Ishikawa (cell line): Measurements from ENCODE around the gene CALHM1.

Experiments used
- CEBPB ChIP-seq: IDR thresholded peaks from 2 replicates; pipeline ENCODE4 v1.6.1; 2012
- CREB1 ChIP-seq: IDR thresholded peaks from 2 replicates; pipeline ENCODE4 v1.6.1; 2012; ENCODE audit warnings: low read depth
- EGR1 ChIP-seq: IDR thresholded peaks from 2 replicates; pipeline ENCODE4 v1.6.1; 2012
- EP300 ChIP-seq: IDR thresholded peaks from 2 replicates; pipeline ENCODE4 v1.6.1; 2012; ENCODE audit warnings: borderline replicate concordance
- FOXM1 ChIP-seq: IDR thresholded peaks from 2 replicates; pipeline ENCODE4 v1.6.1; 2012; ENCODE audit warnings: low read depth, borderline replicate concordance
- NFIC ChIP-seq: IDR thresholded peaks from 2 replicates; pipeline ENCODE4 v1.6.1; 2012
- RAD21 ChIP-seq: IDR thresholded peaks from 2 replicates; pipeline ENCODE4 v1.6.1; 2012; ENCODE audit warnings: low read depth
- REST ChIP-seq: IDR thresholded peaks from 2 replicates; pipeline ENCODE4 v1.6.1; 2012; ENCODE audit warnings: low read depth, mild to moderate bottlenecking
- TAF1 ChIP-seq: IDR thresholded peaks from 2 replicates; pipeline ENCODE4 v1.6.1; 2012; ENCODE audit warnings: low read depth, mild to moderate bottlenecking
- TCF12 ChIP-seq: IDR thresholded peaks from 2 replicates; pipeline ENCODE4 v1.6.1; 2012; ENCODE audit warnings: low read depth
- TEAD4 ChIP-seq: IDR thresholded peaks from 2 replicates; pipeline ENCODE4 v1.6.1; 2012
- YY1 ChIP-seq: IDR thresholded peaks from 2 replicates; pipeline ENCODE4 v1.6.1; 2012; ENCODE audit warnings: low read depth
- ZBTB7A ChIP-seq: IDR thresholded peaks from 2 replicates; pipeline ENCODE4 v1.6.1; 2012; ENCODE audit warnings: low read depth
- TF ChIP-seq, protein P1 (sequence below): IDR thresholded peaks from 2 replicates; pipeline ENCODE4 v1.6.1; 2012
- TF ChIP-seq, protein P2 (sequence below): IDR thresholded peaks from 2 replicates; pipeline ENCODE4 v1.6.1; 2012

Gene CALHM1

GRCh38 chr10:103491729-103492364 is 33.1 kb upstream of the CALHM1 start:
- no peak for TF ChIP-seq REST
- TF ChIP-seq CEBPB, result no peak
- peak; percentile 46; the same call in 1 of the 2 replicates for TF ChIP-seq TEAD4
- TF ChIP-seq EGR1, result 0 out of 2 replicates have a peak, but pooled peaks have one; percentile 24
- TF ChIP-seq, protein P1, sequence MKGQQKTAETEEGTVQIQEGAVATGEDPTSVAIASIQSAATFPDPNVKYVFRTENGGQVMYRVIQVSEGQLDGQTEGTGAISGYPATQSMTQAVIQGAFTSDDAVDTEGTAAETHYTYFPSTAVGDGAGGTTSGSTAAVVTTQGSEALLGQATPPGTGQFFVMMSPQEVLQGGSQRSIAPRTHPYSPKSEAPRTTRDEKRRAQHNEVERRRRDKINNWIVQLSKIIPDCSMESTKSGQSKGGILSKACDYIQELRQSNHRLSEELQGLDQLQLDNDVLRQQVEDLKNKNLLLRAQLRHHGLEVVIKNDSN, result peak; percentile 63

GRCh38 chr10:103490986-103491314 is 32.2 kb upstream of the CALHM1 start:
- TF ChIP-seq REST, result no peak
- no peak for TF ChIP-seq RAD21
- no peak for TF ChIP-seq ZBTB7A
- TF ChIP-seq EP300, result no peak
- no peak for TF ChIP-seq EGR1
- TF ChIP-seq YY1, result no peak
- TF ChIP-seq FOXM1, result no peak
- TF ChIP-seq TAF1, result no peak
- no peak for TF ChIP-seq CEBPB
- TF ChIP-seq TEAD4, result no peak
- no peak for TF ChIP-seq NFIC

GRCh38 chr10:103487410-103487708 is 28.7 kb upstream of the CALHM1 start:
- TF ChIP-seq ZBTB7A (no peak), TCF12 (no peak), EP300 (no peak), FOXM1 (no peak)
- TF ChIP-seq, protein P2, sequence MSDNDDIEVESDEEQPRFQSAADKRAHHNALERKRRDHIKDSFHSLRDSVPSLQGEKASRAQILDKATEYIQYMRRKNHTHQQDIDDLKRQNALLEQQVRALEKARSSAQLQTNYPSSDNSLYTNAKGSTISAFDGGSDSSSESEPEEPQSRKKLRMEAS, result no peak

- peak; percentile 58 for TF ChIP-seq RAD21
- no peak for TF ChIP-seq YY1
Observed at GRCh38 chr10:103481974-103482531, 23.4 kb upstream of the CALHM1 start.

- TF ChIP-seq, protein P2, result no peak
- no peak for TF ChIP-seq CEBPB
- TF ChIP-seq TAF1, result no peak
- no peak for TF ChIP-seq TCF12
- TF ChIP-seq NFIC, result no peak
- no peak for TF ChIP-seq FOXM1
- TF ChIP-seq EGR1, result no peak
- no peak for TF ChIP-seq TEAD4
- no peak for TF ChIP-seq EP300
- no peak for TF ChIP-seq ZBTB7A
- no peak for TF ChIP-seq REST
- TF ChIP-seq, protein P1, result no peak
- no peak for TF ChIP-seq RAD21
- TF ChIP-seq YY1, result no peak
- no peak for TF ChIP-seq CREB1
Observed at GRCh38 chr10:103480521-103480920, 21.8 kb upstream of the CALHM1 start.
